PFSK-1 (cell line): ENCODE measurements around the gene TMED6.

ENCODE experiments used
- FOXP2 ChIP-seq: optimal IDR thresholded peaks from 2 replicates; pipeline ENCODE3; 2011; ENCODE audit warnings: borderline replicate concordance, control low read depth, inconsistent platforms; ENCODE audit not compliant: insufficient read depth; ENCODE audit errors: extremely low read length, extremely low read depth
- POLR2AphosphoS5 ChIP-seq: IDR thresholded peaks from 2 replicates; pipeline ENCODE4 v1.6.1; 2012; ENCODE audit warnings: low read depth, mild to moderate bottlenecking, control low read depth, low read length, moderate library complexity
- SIN3A ChIP-seq: IDR thresholded peaks from 2 replicates; pipeline ENCODE4 v1.6.1; 2012; ENCODE audit warnings: mild to moderate bottlenecking, low read length, moderate library complexity, borderline replicate concordance; ENCODE audit not compliant: insufficient read depth
- TAF1 ChIP-seq: IDR thresholded peaks from 2 replicates; pipeline ENCODE4 v1.6.1; 2012; ENCODE audit warnings: low read length, control low read depth, borderline replicate concordance; ENCODE audit not compliant: insufficient read depth
- TF ChIP-seq, protein P1 (sequence below), 2 experiments: IDR thresholded peaks; 2 replicates each; pipeline versions ENCODE4 v1.6.1 to v1.8.0; 2011 to 2012; ENCODE audit warnings: low read depth in 2 of 2, low read length in 2 of 2, control low read depth in 1 of 2, inconsistent platforms in 1 of 2, mild to moderate bottlenecking in 1 of 2, moderate library complexity in 1 of 2; ENCODE audit not compliant: insufficient read depth in 1 of 2

DNA sequence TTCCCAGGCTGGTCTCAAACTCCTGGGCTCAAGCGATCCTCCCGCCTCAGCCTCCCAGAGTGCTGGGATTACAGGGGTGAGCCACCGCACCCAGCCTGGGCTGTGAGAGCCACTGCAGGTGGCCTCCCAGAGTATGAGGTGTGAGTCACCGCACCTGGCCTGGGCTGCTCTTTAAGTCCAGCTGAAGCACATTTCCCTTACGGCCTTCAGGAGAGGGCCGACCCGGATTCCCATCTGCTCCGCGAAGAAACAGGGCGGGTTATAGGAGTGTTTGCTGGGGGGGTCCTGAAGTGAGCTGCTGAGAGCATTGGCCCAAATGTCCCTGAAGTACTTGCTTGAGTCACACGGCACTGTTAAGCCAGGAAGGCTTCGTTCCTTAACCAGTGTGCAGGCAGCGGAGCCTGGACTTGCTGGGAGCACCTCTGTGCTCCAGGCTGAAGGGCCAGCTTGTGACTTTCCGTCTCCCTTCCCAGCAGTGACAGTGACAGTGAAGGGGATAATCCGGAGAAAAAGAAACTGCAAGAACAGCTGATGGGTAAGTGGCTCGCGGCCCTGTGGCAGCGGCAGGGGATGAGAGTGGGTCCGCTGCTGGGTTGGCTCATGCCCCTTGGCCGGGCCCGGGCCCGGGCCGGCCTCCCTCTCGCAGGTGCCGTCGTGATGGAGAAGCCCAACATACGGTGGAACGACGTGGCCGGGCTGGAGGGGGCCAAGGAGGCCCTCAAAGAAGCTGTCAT lies 33.2 kb downstream of the TMED6 start:
- no peak for TF ChIP-seq POLR2AphosphoS5
- no peak for TF ChIP-seq TAF1
- no peak for TF ChIP-seq SIN3A
- TF ChIP-seq, protein P1, sequence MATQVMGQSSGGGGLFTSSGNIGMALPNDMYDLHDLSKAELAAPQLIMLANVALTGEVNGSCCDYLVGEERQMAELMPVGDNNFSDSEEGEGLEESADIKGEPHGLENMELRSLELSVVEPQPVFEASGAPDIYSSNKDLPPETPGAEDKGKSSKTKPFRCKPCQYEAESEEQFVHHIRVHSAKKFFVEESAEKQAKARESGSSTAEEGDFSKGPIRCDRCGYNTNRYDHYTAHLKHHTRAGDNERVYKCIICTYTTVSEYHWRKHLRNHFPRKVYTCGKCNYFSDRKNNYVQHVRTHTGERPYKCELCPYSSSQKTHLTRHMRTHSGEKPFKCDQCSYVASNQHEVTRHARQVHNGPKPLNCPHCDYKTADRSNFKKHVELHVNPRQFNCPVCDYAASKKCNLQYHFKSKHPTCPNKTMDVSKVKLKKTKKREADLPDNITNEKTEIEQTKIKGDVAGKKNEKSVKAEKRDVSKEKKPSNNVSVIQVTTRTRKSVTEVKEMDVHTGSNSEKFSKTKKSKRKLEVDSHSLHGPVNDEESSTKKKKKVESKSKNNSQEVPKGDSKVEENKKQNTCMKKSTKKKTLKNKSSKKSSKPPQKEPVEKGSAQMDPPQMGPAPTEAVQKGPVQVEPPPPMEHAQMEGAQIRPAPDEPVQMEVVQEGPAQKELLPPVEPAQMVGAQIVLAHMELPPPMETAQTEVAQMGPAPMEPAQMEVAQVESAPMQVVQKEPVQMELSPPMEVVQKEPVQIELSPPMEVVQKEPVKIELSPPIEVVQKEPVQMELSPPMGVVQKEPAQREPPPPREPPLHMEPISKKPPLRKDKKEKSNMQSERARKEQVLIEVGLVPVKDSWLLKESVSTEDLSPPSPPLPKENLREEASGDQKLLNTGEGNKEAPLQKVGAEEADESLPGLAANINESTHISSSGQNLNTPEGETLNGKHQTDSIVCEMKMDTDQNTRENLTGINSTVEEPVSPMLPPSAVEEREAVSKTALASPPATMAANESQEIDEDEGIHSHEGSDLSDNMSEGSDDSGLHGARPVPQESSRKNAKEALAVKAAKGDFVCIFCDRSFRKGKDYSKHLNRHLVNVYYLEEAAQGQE (IDR thresholded peaks at IDR 0.05; ENCODE audit: insufficient read depth in 1 of 2, low read depth in 2 of 2, low read length in 2 of 2) = no peak
- TF ChIP-seq FOXP2 = no peak
